Measurements from ENCODE around the gene TMPRSS13.

Gene TMPRSS13

DNA sequence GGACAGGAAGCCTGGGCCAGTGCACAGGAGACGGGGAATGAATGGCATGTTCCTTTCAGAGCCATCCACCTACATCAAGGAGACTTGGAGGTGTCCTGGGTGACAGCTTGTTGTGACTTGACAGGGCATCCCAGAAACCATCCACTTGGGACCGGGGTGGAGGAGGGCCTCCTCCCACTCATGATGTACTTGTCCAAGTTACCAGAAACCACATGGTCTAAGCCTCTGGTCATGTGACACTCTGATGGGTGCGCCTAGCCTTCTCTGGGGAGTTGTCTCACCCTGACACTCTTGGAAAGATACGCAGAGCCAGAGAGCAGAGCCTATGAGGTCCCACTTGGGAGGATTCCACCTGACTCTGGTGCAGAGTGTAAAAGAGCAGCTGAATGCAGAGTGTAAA, 31.1 kb downstream of the TMPRSS13 start:
- no peaks in the 10 kb centered on the region for H3K4me1 ChIP-seq (ENCODE audit: control insufficient read depth in 1 of 2, insufficient read depth in 2 of 2, low read length in 2 of 2)
- H3K36me3 ChIP-seq (ENCODE audit: control insufficient read depth in 1 of 2, insufficient read depth in 2 of 2, low read length in 2 of 2) = no peaks in the 10 kb centered on the region
- H3K9ac ChIP-seq (ENCODE audit: low read depth in 1 of 2, low read length in 2 of 2) = no peak overlapping the region
- no peak overlapping the region for H3K27ac ChIP-seq (ENCODE audit: low read depth, low read length)
- H3K27me3 ChIP-seq (ENCODE audit: control insufficient read depth in 1 of 2, insufficient read depth in 2 of 2, low read length in 2 of 2) = no peaks in the 10 kb centered on the region
- no peaks in the 10 kb centered on the region for H3K9me3 ChIP-seq (ENCODE audit: control insufficient read depth in 1 of 2, low read length in 2 of 2)
- H3K4me3 ChIP-seq (ENCODE audit: low read depth in 1 of 2, low read length in 2 of 2) = no peak overlapping the region

DNA sequence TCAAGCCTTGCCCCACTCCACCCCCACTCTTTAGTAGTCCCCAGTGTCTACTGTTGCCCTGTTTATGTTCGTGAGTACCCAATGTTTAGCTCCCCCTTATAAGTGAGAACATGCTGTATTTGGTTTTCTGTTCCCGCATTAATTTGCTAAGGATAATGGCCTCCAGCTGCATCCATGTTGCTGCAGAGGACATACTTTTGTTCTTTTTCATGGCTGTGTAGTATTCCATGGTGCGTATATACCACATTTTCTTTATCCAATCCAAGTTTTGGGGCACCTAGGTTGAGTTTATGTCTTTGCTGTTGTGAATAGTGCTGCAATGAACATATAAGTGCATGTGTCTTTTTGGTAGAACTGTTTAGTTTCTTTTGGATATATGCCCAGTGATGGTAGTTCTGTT, 36.6 kb downstream of the TMPRSS13 start:
- H3K27me3 ChIP-seq (ENCODE audit: control insufficient read depth in 1 of 2, insufficient read depth in 2 of 2, low read length in 2 of 2) = no peaks in the 10 kb centered on the region
- H3K4me1 ChIP-seq (ENCODE audit: control insufficient read depth in 1 of 2, insufficient read depth in 2 of 2, low read length in 2 of 2) = no peaks in the 10 kb centered on the region
- no peaks in the 10 kb centered on the region for H3K9me3 ChIP-seq (ENCODE audit: control insufficient read depth in 1 of 2, low read length in 2 of 2)
- H3K27ac ChIP-seq (ENCODE audit: low read depth, low read length) = no peak overlapping the region
- H3K4me3 ChIP-seq (ENCODE audit: low read depth in 1 of 2, low read length in 2 of 2) = no peak overlapping the region
- no peak overlapping the region for H3K9ac ChIP-seq (ENCODE audit: low read depth in 1 of 2, low read length in 2 of 2)
- H3K36me3 ChIP-seq (ENCODE audit: control insufficient read depth in 1 of 2, insufficient read depth in 2 of 2, low read length in 2 of 2) = no peaks in the 10 kb centered on the region

DNA sequence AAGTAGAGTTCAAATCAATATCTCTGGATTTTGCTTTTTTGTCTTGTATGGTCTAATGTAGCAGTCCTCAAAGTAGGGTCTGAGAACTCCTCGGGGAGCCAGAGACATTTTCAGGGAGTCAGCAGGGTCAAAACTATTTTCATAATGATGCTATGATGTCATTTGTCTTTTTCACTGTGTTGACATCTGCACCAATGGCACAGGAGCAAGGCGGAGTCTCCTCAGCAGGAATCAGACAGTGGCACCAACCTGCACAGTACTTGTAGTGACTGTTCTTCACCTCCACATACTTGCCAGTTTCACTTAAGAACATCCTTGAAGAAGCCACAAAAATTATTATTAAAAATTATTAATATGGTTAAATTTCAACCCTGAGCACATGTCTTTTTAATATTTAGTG, 37.8 kb downstream of the TMPRSS13 start:
- Histone ChIP-seq H3K4me1 (ENCODE audit: control insufficient read depth in 1 of 2, insufficient read depth in 2 of 2, low read length in 2 of 2) (no peaks in the 10 kb centered on the region), H3K27me3 (ENCODE audit: control insufficient read depth in 1 of 2, insufficient read depth in 2 of 2, low read length in 2 of 2) (no peaks in the 10 kb centered on the region), H3K9ac (ENCODE audit: low read depth in 1 of 2, low read length in 2 of 2) (no peak overlapping the region), H3K4me3 (ENCODE audit: low read depth in 1 of 2, low read length in 2 of 2) (no peak overlapping the region), H3K27ac (ENCODE audit: low read depth, low read length) (no peak overlapping the region), H3K9me3 (ENCODE audit: control insufficient read depth in 1 of 2, low read length in 2 of 2) (no peaks in the 10 kb centered on the region), H3K36me3 (ENCODE audit: control insufficient read depth in 1 of 2, insufficient read depth in 2 of 2, low read length in 2 of 2) (no peaks in the 10 kb centered on the region)

DNA sequence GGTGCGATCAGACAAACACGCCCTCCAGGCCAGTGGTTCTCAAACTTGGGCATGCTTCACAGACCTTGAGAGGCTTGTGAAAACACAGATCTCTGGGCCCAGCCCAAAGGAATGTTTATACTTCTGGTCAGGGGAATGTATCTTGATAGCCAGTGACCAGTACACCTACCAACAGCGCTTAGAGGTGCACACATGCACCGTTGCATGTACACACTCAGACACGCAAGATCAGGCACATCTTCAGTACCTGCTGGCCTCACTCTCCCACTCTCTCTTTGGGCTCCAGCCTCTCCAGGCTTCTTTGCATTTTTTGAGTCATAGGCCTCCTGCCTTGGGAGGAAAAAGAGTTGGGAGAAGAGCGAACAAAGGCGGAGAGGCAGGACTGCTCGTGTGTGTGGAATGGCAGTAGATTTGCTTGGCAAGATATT, 41.0 kb downstream of the TMPRSS13 start:
- Histone ChIP-seq H3K9me3 (ENCODE audit: control insufficient read depth in 1 of 2, low read length in 2 of 2) (no peaks in the 10 kb centered on the region), H3K9ac (ENCODE audit: low read depth in 1 of 2, low read length in 2 of 2) (no peak overlapping the region), H3K4me3 (ENCODE audit: low read depth in 1 of 2, low read length in 2 of 2) (no peak overlapping the region), H3K27me3 (ENCODE audit: control insufficient read depth in 1 of 2, insufficient read depth in 2 of 2, low read length in 2 of 2) (no peaks in the 10 kb centered on the region), H3K36me3 (ENCODE audit: control insufficient read depth in 1 of 2, insufficient read depth in 2 of 2, low read length in 2 of 2) (no peaks in the 10 kb centered on the region), H3K27ac (ENCODE audit: low read depth, low read length) (no peak overlapping the region), H3K4me1 (ENCODE audit: control insufficient read depth in 1 of 2, insufficient read depth in 2 of 2, low read length in 2 of 2) (no peaks in the 10 kb centered on the region)

GRCh38 chr11:117887431-117888138, 41.6 kb downstream of the TMPRSS13 start:
- no peak overlapping the region for H3K9ac ChIP-seq (ENCODE audit: low read depth in 1 of 2, low read length in 2 of 2)
- no peak overlapping the region for H3K4me3 ChIP-seq (ENCODE audit: low read depth in 1 of 2, low read length in 2 of 2)
- H3K4me1 ChIP-seq (ENCODE audit: control insufficient read depth in 1 of 2, insufficient read depth in 2 of 2, low read length in 2 of 2) = no peaks in the 10 kb centered on the region
- H3K9me3 ChIP-seq (ENCODE audit: control insufficient read depth in 1 of 2, low read length in 2 of 2) = no peaks in the 10 kb centered on the region
- H3K36me3 ChIP-seq (ENCODE audit: control insufficient read depth in 1 of 2, insufficient read depth in 2 of 2, low read length in 2 of 2) = no peaks in the 10 kb centered on the region
- H3K27ac ChIP-seq (ENCODE audit: low read depth, low read length) = no peak overlapping the region
- H3K27me3 ChIP-seq (ENCODE audit: control insufficient read depth in 1 of 2, insufficient read depth in 2 of 2, low read length in 2 of 2) = peaks cover 0 to 6% of the 10 kb centered on the region in 2 donors

DNA sequence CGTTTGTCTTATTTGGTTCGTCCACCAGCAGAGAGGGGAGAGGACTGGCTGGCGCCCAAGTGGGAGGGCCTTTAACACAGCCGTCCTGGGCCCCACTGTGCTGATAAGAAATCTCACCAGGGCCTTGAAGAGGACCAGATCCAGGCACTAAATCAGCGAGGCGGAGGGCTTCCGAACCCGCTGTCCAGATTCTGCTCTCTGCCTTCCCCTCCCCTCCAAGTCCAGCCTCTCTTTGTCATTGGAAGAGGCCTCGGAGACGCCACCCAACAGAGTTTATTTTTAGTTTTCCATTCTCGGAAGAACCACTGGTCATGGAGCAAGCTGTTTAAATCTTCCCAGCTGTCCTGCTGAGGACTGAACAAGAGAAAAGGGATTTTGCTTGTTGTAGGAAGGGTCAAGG, 43.4 kb downstream of the TMPRSS13 start:
- H3K9me3 ChIP-seq (ENCODE audit: control insufficient read depth in 1 of 2, low read length in 2 of 2) = no peaks in the 10 kb centered on the region
- H3K4me1 ChIP-seq (ENCODE audit: control insufficient read depth in 1 of 2, insufficient read depth in 2 of 2, low read length in 2 of 2) = no peaks in the 10 kb centered on the region
- no peaks in the 10 kb centered on the region for H3K36me3 ChIP-seq (ENCODE audit: control insufficient read depth in 1 of 2, insufficient read depth in 2 of 2, low read length in 2 of 2)
- peaks cover 0 to 7% of the 10 kb centered on the region in 2 donors for H3K27me3 ChIP-seq (ENCODE audit: control insufficient read depth in 1 of 2, insufficient read depth in 2 of 2, low read length in 2 of 2)
- no peak overlapping the region for H3K4me3 ChIP-seq (ENCODE audit: low read depth in 1 of 2, low read length in 2 of 2)
- H3K9ac ChIP-seq (ENCODE audit: low read depth in 1 of 2, low read length in 2 of 2) = peak overlapping the region in 1 of 2 donors; percentile 38
- peak overlapping the region; percentile 42 for H3K27ac ChIP-seq (ENCODE audit: low read depth, low read length)

DNA sequence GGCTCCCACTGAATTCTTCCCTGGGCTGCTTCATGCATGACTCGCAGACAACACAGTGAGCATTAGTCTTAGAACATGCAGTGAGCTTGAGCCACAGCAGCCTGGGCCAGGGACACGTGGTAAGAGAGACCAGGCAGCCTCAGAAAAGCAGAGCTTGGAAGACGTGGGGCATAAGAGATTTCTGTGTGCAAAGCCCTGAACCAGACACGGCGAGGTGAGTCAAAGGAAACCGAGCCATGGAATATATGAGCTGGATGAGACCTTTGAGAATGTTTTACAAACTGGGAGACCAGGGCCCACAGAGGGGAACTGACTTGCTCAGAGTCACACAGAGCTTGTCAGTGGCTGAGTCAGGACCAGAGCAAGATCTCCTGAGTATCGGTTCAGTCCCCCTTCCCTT, 44.2 kb downstream of the TMPRSS13 start:
- Histone ChIP-seq H3K4me1 (ENCODE audit: control insufficient read depth in 1 of 2, insufficient read depth in 2 of 2, low read length in 2 of 2) (no peaks in the 10 kb centered on the region), H3K27me3 (ENCODE audit: control insufficient read depth in 1 of 2, insufficient read depth in 2 of 2, low read length in 2 of 2) (peaks cover 4 to 7% of the 10 kb centered on the region in 2 donors), H3K27ac (ENCODE audit: low read depth, low read length) (no peak overlapping the region)

GRCh38 chr11:117883063-117883462, 46.1 kb downstream of the TMPRSS13 start:
- Histone ChIP-seq H3K9ac (ENCODE audit: low read depth in 1 of 2, low read length in 2 of 2) (no peak overlapping the region), H3K36me3 (ENCODE audit: control insufficient read depth in 1 of 2, insufficient read depth in 2 of 2, low read length in 2 of 2) (no peaks in the 10 kb centered on the region), H3K27ac (ENCODE audit: low read depth, low read length) (no peak overlapping the region), H3K4me3 (ENCODE audit: low read depth in 1 of 2, low read length in 2 of 2) (no peak overlapping the region), H3K4me1 (ENCODE audit: control insufficient read depth in 1 of 2, insufficient read depth in 2 of 2, low read length in 2 of 2) (no peaks in the 10 kb centered on the region), H3K9me3 (ENCODE audit: control insufficient read depth in 1 of 2, low read length in 2 of 2) (no peaks in the 10 kb centered on the region), H3K27me3 (ENCODE audit: control insufficient read depth in 1 of 2, insufficient read depth in 2 of 2, low read length in 2 of 2) (peaks cover 12 to 20% of the 10 kb centered on the region in 2 donors)

More for the DNA sequence above, 44.2 kb downstream of the TMPRSS13 start:
- no peaks in the 10 kb centered on the region for H3K9me3 ChIP-seq (ENCODE audit: control insufficient read depth in 1 of 2, low read length in 2 of 2)
- no peaks in the 10 kb centered on the region for H3K36me3 ChIP-seq (ENCODE audit: control insufficient read depth in 1 of 2, insufficient read depth in 2 of 2, low read length in 2 of 2)
- H3K9ac ChIP-seq (ENCODE audit: low read depth in 1 of 2, low read length in 2 of 2) = no peak overlapping the region
- H3K4me3 ChIP-seq (ENCODE audit: low read depth in 1 of 2, low read length in 2 of 2) = no peak overlapping the region

GRCh38 chr11:117882311-117882905, 46.8 kb downstream of the TMPRSS13 start:
- Histone ChIP-seq H3K4me1 (ENCODE audit: control insufficient read depth in 1 of 2, insufficient read depth in 2 of 2, low read length in 2 of 2) (no peaks in the 10 kb centered on the region), H3K27me3 (ENCODE audit: control insufficient read depth in 1 of 2, insufficient read depth in 2 of 2, low read length in 2 of 2) (peaks cover 19 to 26% of the 10 kb centered on the region in 2 donors), H3K4me3 (ENCODE audit: low read depth in 1 of 2, low read length in 2 of 2) (no peak overlapping the region), H3K36me3 (ENCODE audit: control insufficient read depth in 1 of 2, insufficient read depth in 2 of 2, low read length in 2 of 2) (no peaks in the 10 kb centered on the region), H3K27ac (ENCODE audit: low read depth, low read length) (no peak overlapping the region), H3K9ac (ENCODE audit: low read depth in 1 of 2, low read length in 2 of 2) (no peak overlapping the region), H3K9me3 (ENCODE audit: control insufficient read depth in 1 of 2, low read length in 2 of 2) (no peaks in the 10 kb centered on the region)

- no peak overlapping the region for H3K4me3 ChIP-seq (ENCODE audit: low read depth in 1 of 2, low read length in 2 of 2)
- peaks cover 0 to 5% of the 10 kb centered on the region in 2 donors for H3K4me1 ChIP-seq (ENCODE audit: control insufficient read depth in 1 of 2, insufficient read depth in 2 of 2, low read length in 2 of 2)
Observed at GRCh38 chr11:117881217-117881616, 48.0 kb downstream of the TMPRSS13 start.

More at GRCh38 chr11:117881217-117881616, 48.0 kb downstream of the TMPRSS13 start:
- Histone ChIP-seq H3K9me3 (ENCODE audit: control insufficient read depth in 1 of 2, low read length in 2 of 2) (no peaks in the 10 kb centered on the region), H3K36me3 (ENCODE audit: control insufficient read depth in 1 of 2, insufficient read depth in 2 of 2, low read length in 2 of 2) (no peaks in the 10 kb centered on the region), H3K9ac (ENCODE audit: low read depth in 1 of 2, low read length in 2 of 2) (no peak overlapping the region), H3K27ac (ENCODE audit: low read depth, low read length) (no peak overlapping the region), H3K27me3 (ENCODE audit: control insufficient read depth in 1 of 2, insufficient read depth in 2 of 2, low read length in 2 of 2) (peaks cover 28 to 36% of the 10 kb centered on the region in 2 donors)

Measured in duodenal mucosa (tissue), 2 donors.